ENCODE measurements around the gene ZCCHC14. TPM values are rescaled to one million over a fixed set of nuclear protein-coding genes. Genes with fewer than 3 reads are reported as not detected.

ZCCHC14 gene
- total RNA-seq, 1 experiment from 2014 or later, result 30.3 TPM

GRCh38 chr16:87535855-87536794 is 43.3 kb upstream of the ZCCHC14 start:
- no TSS peak for BruUV-seq (replicated peaks)
- H3K36me3 ChIP-seq (ENCODE audit: insufficient read depth, low read length, poor library complexity, severe bottlenecking), result no peaks in the 10 kb centered on the region
- no peaks in the 10 kb centered on the region for H3K4me1 ChIP-seq (ENCODE audit: insufficient read depth, low read length, poor library complexity, severe bottlenecking)
- no peak for DNase-seq (ENCODE audit: low spot score)
- CTCF ChIA-PET, result no interaction called here
- no peak overlapping the region for H3K4me3 ChIP-seq (ENCODE audit: low read depth, low read length, poor library complexity, severe bottlenecking)
- POLR2A ChIA-PET (ENCODE audit: low non-redundant PET), result no interaction called here
- peaks cover 12% of the 10 kb centered on the region for H3K9me3 ChIP-seq (ENCODE audit: low read depth, low read length, poor library complexity, severe bottlenecking)
- TF ChIP-seq, protein P1, sequence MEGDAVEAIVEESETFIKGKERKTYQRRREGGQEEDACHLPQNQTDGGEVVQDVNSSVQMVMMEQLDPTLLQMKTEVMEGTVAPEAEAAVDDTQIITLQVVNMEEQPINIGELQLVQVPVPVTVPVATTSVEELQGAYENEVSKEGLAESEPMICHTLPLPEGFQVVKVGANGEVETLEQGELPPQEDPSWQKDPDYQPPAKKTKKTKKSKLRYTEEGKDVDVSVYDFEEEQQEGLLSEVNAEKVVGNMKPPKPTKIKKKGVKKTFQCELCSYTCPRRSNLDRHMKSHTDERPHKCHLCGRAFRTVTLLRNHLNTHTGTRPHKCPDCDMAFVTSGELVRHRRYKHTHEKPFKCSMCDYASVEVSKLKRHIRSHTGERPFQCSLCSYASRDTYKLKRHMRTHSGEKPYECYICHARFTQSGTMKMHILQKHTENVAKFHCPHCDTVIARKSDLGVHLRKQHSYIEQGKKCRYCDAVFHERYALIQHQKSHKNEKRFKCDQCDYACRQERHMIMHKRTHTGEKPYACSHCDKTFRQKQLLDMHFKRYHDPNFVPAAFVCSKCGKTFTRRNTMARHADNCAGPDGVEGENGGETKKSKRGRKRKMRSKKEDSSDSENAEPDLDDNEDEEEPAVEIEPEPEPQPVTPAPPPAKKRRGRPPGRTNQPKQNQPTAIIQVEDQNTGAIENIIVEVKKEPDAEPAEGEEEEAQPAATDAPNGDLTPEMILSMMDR (conservative IDR thresholded peaks at IDR 0.05; ENCODE audit: low read depth, low read length), result no peak
- TF ChIP-seq EZH2 (IDR thresholded peaks at IDR 0.05; ENCODE audit: borderline replicate concordance, low read depth, low read length, poor library complexity, severe bottlenecking), result no peak
- intact Hi-C loops (cut with micrococcal nuclease; ENCODE audit: unreplicated experiment), result no loop called here
- no peak overlapping the region for H3K27ac ChIP-seq (ENCODE audit: low read depth, low read length, poor library complexity, severe bottlenecking)
- H3K27me3 ChIP-seq (replicated peaks; ENCODE audit: insufficient read depth, low read depth, low read length, poor library complexity), result peaks cover 27% of the 10 kb centered on the region

- ChIA-PET CTCF (no interaction called here), POLR2A (ENCODE audit: low non-redundant PET) (no interaction called here)
- H3K27ac ChIP-seq (ENCODE audit: low read depth, low read length, poor library complexity, severe bottlenecking), result no peak overlapping the region
- H3K36me3 ChIP-seq (ENCODE audit: insufficient read depth, low read length, poor library complexity, severe bottlenecking), result no peaks in the 10 kb centered on the region
- no TSS peak for BruUV-seq (replicated peaks)
- peaks cover 21% of the 10 kb centered on the region for H3K27me3 ChIP-seq (replicated peaks; ENCODE audit: insufficient read depth, low read depth, low read length, poor library complexity)
- H3K4me1 ChIP-seq (ENCODE audit: insufficient read depth, low read length, poor library complexity, severe bottlenecking), result no peaks in the 10 kb centered on the region
- peaks cover 12% of the 10 kb centered on the region for H3K9me3 ChIP-seq (ENCODE audit: low read depth, low read length, poor library complexity, severe bottlenecking)
- H3K4me3 ChIP-seq (ENCODE audit: low read depth, low read length, poor library complexity, severe bottlenecking), result no peak overlapping the region
- DNase-seq (ENCODE audit: low spot score), result no peak
- intact Hi-C loops (cut with micrococcal nuclease; ENCODE audit: unreplicated experiment), result no loop called here
- TF ChIP-seq, protein P1 (conservative IDR thresholded peaks at IDR 0.05; ENCODE audit: low read depth, low read length), result no peak
- TF ChIP-seq EZH2 (IDR thresholded peaks at IDR 0.05; ENCODE audit: borderline replicate concordance, low read depth, low read length, poor library complexity, severe bottlenecking), result no peak
These were observed 42.6 kb upstream of the ZCCHC14 start for GRCh38 chr16:87535457-87535854.

DNA sequence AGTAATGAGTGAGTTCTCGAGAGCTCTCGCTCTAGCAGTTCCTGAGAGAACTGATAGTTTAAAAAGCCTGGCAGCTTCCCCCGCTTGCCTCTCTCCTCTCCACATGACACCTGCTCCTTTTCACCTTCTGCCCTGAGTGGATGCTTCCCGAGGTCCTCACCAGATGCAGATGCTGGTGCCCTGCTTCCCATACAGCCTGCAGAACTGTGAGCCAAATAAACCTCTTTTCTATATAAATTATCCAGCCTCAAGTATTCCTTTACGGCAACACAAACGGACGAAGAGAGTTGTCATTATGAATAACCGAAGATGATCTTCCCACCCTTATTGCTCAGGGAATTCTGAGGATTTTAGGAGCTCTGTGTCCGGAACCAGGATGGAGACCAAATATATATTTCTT is 41.9 kb upstream of the ZCCHC14 start:
- intact Hi-C loops (cut with micrococcal nuclease; ENCODE audit: unreplicated experiment), result no loop called here
- TF ChIP-seq, protein P1 (conservative IDR thresholded peaks at IDR 0.05; ENCODE audit: low read depth, low read length), result no peak
- no peak for TF ChIP-seq EZH2 (IDR thresholded peaks at IDR 0.05; ENCODE audit: borderline replicate concordance, low read depth, low read length, poor library complexity, severe bottlenecking)
- CTCF ChIA-PET, result no interaction called here
- peaks cover 14% of the 10 kb centered on the region for H3K27me3 ChIP-seq (replicated peaks; ENCODE audit: insufficient read depth, low read depth, low read length, poor library complexity)
- POLR2A ChIA-PET (ENCODE audit: low non-redundant PET), result no interaction called here
- no TSS peak for BruUV-seq (replicated peaks)
- peaks cover 12% of the 10 kb centered on the region for H3K9me3 ChIP-seq (ENCODE audit: low read depth, low read length, poor library complexity, severe bottlenecking)
- no peak overlapping the region for H3K27ac ChIP-seq (ENCODE audit: low read depth, low read length, poor library complexity, severe bottlenecking)
- no peak overlapping the region for H3K4me3 ChIP-seq (ENCODE audit: low read depth, low read length, poor library complexity, severe bottlenecking)
- H3K36me3 ChIP-seq (ENCODE audit: insufficient read depth, low read length, poor library complexity, severe bottlenecking), result no peaks in the 10 kb centered on the region
- DNase-seq (ENCODE audit: low spot score), result no peak
- H3K4me1 ChIP-seq (ENCODE audit: insufficient read depth, low read length, poor library complexity, severe bottlenecking), result no peaks in the 10 kb centered on the region
